ENCODE results near the gene TMCC1. TPM values are rescaled to one million over a fixed set of nuclear protein-coding genes. Genes with fewer than 3 reads are reported as not detected.
"Not testable (repeated sequence)": the region's sequence is repeated elsewhere in the genome, so short reads cannot be mapped to it uniquely, and the experiment has no call there.

TMCC1 gene
- polyA plus RNA-seq, 5 donors: 22.1 to 28.1 (median 26.2) TPM

DNA sequence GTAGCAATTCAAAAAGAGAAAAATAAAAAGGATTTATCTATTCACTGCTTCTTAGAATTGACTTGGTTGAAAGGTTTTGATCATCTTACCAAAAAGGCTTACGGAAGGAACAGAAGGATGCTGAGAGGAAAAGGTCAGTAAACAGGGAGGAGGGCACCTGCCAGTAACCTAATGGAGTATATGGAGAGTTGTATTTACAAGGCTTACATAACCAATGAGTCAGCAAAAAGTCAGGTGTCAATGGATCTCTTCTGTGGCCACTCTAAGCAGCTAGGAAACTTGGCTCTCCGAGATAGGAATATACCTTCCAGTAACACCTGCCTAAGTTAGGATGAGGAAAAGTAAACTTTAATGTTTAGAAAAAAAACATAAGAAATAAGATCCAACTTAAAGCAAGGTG is 206.6 kb downstream of the TMCC1 start:
- DNase-seq: no peak

DNA sequence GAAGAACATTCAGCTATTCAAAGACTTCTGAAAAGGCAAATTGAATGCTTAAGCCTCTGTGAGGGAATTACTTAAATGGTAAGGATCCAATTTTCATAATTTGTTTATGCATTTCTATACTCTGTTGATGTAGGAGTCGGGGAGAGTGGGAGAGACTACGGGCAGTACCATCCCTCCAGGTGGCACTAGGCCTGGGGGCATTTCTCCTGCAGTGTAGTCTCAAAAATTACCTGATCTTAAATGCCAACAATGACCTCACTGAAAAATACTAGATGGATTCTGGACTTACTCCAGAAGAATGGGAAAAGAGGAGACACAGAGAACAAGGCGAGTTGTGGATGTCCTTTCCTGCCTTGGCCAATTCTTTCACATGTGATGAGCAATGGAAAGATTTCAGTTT is 209.2 kb downstream of the TMCC1 start:
- DNase-seq: no peak

DNA sequence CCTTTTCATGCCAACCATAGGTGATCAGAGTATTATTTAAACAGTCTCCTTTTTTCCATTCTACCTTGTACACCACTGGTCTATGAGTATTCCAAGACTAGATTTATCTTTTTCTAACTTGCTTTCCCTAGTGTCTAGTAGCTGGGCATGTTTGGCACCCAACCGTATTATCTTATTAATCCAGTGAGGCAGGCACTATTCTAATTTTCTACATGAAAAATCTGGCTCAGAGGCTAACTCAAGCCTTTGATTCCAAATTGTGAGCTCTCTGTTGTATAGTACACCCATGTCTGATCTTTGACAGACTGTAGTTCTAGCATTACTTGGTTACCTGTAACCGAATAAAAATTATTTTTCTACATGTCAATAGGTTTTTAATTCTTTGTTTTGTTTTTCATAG is 210.3 kb downstream of the TMCC1 start:
- DNase-seq: no peak

DNA sequence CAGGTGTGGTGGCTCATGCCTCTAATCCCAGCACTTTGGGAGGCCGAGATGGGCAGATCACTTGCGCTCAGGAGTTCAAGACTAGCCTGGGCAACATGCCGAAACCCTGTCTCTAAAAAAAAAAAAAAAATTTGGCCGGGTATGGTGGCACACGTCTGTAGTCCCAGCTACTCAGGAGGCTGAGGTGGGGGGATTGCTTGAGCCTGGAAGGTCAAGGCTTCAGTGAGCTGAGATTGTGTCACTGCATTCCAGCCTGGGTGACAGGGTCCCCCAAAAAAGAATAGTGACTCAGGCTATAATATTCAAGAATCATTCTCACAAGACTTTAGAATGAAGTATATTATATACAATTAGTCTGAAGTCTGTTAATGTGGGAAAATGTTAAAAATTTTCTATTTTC is 216.5 kb downstream of the TMCC1 start:
- DNase-seq: no peak

DNA sequence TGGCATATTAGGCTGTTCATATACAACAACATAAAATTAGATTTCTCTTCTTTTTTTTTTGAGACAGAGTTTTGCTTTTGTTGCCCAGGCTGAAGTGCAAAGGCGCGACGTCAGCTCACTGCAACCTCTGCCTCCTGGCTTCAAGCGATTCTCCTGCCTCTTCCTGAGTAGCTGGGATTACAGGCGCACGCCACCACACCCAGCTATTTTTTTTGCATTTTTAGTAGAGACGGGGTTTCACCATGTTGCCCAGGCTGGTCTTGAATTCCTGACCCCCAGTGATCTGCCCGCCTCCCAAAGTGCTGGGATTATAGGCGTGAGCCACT is 218.8 kb downstream of the TMCC1 start:
- DNase-seq: not testable (repeated sequence)

DNA sequence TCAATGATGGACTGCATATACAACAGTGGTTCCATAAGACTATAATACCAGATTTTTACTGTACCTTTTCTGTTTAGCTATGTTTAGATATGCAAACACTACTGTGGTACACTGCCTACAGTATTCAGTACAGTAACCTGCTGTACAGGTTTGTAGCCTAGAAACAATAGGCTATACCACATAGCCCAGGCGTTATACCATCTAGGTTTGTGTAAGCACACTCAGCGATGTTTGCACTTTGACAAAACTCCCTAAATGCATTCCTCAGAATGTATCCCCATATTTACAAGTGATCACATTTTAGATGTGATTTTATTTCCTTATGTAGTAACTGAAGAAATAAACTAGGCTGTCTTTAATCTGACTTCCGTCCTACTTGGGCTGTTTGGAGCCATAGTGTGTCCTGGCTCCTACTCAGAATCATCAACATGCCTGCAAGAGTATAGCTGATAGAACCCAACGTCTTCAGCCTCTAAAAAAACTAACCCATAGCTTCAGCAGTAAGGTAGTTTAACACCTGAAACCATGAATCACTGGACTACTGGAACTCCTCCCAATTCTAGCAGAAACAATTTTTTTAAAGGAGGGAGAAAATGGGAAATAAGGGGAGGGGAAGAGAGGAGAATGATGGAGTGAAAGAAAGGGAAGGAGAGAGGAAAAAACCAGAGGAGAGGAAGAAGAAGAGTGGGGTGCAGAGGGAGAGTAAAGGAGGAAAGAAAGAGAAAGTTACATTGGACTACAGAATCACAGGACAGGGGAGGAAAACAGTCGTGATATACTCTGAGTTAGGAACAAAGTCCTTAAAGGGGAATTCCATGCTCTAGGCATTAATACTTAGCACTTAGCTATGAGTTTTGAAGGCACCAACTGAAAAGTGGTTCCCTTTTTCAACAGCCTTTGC is 219.4 kb downstream of the TMCC1 start:
- no peak for DNase-seq

DNA sequence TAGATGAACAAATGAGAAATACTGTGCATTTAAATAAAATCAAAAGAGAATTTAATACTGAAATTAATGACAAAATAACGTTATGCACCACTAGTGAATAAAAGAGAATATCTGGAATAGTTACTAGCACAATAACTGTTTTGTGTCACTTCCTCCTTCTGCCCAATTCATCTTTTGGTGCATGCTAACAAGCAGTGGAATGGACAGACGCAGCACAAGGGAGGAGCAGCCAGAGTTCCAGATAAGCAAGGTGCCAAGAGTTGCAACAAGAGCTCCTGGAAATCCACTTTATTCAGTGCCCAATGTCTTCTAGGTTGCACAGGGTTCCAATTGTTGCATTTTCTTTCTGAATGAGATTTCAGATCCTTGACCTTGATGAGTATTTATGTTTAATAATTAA is 220.5 kb downstream of the TMCC1 start:
- no peak for DNase-seq

DNA sequence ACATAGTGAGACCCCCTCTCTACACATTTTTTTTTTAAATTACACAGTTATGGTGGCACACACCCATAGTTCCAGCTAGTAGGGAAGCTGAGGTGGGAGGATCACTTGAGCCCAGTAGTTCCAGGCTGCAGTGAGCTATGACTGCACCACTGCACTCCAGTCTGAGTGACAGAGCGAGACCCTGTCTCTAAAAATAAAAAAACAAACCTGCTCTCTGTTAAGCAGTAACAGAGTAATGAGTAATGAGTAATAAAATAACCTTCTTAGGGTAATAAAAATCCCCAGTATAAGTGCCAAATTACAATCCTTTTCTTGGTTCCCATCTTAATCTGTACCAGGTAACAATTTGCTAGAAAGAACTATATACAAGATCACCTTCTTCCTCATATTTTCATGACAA is 221.1 kb downstream of the TMCC1 start:
- DNase-seq: no peak

DNA sequence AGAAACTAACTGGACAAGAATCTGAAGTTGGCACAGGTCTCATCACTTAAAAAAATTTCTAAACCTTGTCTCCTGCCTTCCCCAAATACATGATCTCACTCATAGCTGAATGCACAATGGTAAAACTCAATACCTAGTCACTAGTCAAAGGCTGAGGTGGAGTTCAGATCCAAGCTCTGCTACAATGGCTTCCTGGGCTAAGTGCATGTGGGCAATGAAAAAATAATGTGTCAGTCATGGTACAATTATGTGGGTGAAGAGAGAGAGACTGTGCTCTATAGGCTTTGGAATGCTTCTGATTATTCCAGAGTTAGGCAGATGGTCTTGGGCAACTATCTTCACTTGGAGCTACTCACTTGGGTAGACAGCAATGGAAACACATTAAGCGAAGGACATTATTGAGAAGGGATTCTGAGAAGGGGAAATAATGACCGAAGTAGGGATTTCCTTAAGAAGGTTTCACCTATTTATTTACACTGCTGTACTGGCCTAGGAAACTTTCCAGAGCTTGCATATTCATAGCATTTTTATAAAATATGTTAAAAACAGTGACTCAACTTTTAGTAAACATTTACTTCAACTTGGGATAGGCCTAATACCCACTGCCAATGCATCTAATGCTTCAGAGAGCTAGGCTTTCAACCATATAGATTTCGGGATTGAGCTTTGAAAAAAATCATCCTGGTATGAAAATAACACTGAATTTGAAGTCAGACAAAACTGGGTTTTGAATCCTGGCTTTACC is 228.3 kb downstream of the TMCC1 start:
- no peak for DNase-seq

DNA sequence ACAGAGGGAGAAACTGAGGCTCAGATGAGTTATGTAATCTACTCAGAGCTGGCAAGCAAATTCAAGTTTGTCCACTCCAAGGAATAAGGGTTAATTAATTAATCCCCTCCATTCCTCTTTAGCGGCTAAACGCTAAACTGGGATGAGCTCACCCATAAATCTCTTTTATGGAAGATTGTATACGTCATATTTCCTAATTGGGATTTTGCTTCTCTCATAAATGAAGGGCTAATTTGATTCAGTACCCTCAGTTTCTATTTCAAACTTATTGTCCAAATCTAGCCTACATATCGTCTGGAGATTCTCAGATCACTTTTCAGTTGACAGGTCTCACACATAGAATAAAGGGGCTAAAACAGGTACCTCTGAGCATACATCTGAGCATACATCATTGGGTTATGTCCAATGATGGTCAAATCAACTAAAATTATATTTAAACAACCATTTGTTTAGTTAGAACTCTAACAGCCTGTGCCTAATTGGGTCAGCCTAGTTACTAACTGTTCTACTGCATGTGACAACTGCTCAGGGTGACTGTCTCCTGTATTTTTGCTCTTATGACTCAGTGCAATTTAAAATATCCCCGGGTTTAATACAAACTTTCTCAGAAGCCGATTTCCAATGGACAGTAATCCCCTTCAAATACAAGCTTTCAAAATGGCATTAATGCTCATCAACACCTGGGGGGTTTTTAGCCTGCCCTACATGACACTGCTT is 229.4 kb downstream of the TMCC1 start:
- no peak for DNase-seq

DNA sequence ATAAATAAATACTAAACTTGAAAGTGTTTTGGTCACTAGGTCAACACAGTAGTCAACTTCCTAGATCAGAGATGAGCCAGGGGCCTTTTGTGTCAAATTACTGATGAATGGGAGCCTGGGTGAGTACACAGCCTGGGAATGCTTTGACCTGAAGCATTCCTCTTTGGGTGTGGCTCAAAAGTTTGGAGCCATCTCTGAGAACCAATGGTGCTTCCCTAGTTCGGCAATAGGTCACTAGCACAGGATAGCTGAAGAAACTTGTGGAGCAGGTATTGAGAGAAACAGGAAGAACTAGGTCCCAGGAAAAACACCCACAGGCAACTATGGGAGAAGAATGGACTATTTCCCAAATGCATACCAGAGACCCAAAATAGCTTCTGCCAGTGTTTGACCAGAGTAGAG is 230.5 kb downstream of the TMCC1 start:
- DNase-seq: no peak

DNA sequence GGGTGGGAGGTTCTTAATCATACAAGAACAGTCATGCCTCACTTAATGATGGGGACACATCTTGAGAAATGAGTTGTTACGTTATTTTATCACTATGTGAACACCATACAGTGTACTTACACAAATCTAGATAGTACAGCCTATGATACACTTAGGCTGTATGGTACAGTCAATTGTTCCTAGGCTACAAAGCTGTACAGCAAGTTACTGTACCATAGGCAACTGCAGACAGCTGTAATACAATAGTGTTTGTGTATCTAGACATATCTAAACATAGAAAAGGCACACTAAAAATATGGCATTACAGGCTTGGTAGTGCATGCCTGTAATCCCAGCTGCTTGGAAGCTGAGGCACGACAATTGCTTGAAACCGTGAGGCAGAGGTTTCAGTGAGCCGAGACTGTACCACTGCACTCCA is 231.3 kb downstream of the TMCC1 start:
- no peak for DNase-seq

DNA sequence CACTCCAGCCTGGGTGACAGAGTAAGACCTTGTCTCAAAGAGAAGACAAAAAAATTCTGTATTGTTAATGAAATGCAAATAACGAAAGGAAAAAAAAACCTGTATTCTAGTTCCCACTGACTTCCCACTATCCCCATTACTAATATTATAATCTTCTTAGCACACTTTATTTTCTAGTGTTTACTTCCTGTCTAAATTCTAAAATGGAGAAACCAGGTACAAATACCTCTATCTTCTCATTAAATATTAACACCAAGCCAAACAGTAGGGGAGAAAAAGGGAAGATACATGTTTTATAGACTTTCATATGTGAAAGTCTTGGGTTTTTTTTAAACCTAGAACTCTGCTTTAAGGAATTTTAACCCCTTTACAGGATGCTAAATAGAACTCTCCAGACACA is 231.7 kb downstream of the TMCC1 start:
- no peak for DNase-seq

DNA sequence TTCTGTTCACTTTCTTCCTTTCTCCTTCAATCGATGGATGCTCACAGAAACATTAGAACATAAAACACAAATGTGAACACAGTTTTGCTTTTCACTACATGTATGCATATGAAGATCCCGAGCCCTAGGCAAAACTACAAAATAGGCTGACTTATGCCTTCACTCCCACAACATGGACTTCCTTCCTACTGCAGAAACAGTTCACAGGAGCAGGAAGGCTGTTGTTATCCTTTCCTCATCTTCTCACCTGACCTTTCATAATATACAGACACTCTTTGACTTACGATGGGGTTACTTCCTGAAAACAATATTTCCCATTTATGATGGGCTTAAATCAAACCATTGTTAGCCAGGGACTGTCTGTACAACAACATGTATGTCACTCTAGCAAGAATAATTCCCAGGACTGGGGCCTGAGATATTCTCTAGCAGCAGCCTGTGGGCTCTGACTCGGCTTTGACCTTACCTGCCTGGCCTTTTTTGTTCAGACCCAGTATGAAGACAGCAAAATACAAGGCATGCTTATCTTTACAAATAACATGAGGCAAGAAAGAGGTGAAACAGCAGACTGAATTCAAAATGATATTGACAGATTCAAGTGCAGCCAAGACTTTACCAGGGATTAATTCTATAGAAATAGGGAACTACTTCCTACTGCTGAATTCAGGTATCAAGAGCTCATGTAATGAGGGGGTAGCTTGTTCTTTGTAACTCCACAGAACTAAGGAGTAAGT is 235.2 kb downstream of the TMCC1 start:
- DNase-seq: no peak

DNA sequence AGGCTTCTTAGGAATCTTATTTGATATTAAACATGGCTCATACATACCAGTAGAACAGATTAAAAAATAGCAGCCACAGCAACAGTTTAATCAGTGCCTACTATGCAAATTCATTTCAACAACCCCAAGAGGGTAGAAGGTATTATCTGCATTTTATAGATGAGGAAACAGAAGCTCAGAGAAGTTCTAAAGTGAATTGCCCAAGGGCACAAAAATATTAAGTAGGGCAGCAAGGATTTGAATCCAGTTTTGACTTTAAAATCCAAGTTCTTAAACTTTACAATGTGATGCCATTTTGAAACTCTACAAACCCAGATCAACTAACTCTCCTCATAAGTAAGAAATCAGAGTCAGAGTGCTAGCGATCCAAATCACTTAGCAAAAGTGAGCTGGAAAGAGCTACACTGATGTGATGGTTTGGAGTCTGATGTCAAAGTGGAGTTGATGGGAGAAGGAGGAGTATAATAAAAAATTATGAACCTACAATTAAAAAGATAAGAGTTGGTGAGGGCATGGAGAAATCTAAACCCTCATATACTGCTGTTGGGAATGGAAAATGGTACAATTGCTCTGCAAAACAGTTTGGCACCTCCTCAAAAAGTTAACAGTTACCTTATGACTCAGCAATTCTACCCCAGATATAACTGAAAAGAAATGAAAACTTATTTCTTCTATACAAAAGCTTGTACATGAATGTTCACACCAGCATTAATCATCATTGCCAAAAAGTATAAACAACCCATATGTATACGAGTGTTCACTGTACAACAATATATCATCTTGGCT is 236.1 kb downstream of the TMCC1 start:
- no peak for DNase-seq

DNA sequence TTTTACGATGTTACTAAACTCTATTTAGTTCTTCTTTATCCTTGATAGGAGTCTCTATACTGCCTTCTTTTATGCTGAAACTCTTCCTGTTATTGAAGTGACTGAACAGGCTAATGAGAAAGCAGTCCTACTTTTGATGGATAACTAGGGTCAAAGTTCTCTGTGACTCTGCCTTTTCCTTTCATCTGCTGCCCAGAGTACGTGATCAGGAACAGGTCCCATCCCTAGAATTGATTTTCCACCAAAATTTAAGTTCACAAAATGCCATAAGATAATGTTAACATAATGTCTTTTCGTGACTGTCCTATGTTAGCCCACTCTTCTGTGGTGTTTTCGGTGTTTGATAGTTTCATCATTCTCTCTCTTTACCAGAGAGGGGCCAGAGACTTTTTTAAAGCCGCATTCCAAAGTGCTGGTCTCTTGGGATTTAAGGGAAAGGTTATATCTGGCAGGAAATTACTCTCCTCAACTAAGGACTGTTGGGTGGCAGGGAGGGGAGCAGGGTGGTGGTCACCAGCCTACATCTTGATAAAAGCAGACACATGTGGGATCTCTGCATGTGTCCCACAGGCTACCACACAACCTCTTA is 236.8 kb downstream of the TMCC1 start:
- DNase-seq: no peak

DNA sequence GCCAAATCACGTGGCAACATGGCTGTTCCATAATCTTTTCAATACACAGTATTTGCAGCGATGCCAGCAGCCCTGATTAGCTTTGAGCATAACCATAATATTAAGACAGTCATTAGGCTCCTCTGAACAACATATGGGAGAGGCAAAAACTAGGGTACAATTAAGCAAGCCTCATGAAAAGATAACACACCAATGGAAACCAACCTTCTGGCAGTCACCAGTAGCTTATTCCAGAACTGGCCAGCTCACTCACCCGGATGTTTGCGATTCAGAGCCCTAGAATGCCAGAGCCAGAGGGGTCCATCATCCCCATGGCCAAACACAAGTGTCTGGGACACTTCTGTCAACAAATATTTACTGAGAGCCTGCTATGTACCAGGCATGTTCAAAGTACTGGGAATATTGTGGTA is 238.2 kb downstream of the TMCC1 start:
- DNase-seq: no peak

DNA sequence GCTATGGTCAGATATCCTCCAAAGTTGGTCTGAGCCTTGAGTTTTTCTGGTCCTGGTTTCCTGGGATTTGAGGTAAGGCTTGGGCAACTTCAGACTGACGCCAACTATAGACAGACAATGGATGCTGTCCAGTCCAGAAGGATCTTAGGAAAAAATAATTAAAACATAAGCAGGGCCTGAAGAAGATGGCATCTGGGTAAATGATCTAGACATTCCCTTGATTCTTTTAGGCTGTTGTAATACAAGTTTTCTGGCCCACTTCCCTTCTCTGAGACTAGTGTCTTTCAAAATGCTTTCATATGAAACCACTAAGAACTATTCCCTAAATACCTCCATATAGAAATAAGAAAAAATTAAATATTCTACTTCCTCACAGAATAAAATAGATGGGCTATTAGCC is 239.4 kb downstream of the TMCC1 start:
- no peak for DNase-seq

DNA sequence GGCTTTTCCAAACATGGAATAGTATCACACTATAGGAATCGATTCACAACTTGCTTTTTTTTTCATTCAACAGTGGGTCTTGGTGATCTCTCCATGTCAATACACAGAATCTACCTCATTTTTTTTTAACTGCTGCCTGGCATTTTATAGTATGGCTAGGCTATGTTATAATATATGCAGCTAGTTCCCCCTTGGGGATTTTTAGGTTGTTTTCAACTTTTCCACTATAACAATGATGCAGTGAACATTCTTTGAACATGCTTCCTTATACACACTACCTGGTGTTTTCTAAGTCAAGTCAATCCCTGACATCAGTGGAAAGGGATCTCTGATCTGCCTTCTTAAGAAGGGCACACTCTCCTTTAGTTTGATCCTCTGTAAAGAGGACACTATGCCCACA is 240.5 kb downstream of the TMCC1 start:
- no peak for DNase-seq

DNA sequence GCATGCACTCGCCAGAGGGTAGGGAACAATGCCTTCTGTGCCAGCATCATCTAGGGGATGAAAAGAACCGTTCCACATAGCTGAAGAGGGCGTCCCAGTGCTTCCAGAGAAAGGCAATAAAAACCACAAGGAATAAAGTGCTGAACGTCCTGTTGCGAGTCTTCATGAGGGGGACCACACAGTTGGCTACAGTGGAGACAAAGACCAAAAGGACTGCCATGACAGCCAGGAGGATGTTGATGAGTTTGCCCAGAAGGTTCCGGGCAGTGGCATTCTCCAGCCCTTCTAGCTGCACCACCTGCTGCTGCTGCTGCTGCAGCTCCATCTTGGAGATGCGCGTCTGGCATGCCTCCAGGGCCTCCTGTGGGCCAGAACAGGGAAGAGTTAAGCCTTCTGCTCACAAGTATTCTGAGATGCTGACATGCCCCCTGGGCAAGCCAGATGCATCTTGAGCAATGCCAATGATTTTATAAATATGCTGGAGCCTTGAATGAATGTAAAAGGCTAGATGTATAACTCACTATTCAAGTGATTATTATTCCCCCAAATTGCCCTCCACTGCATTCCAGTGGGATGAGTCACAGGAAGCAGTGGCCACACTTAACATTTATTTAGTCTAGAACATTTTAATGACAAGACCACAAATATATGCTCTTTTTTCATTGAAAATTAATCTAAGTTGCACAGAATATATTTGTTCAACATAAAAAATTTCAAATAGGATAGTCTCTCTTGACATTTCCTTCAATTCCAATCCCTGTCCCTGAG is 241.9 kb downstream of the TMCC1 start:
- no peak for DNase-seq
